Prostate gland (tissue), 2 donors: ENCODE data around the gene A3GALT2. TPM values are rescaled to one million over a fixed set of nuclear protein-coding genes. Genes with fewer than 3 reads are reported as not detected.

ENCODE experiments used
- DNase-seq: peaks from one replicate; pipeline ENCODE4 v3.0.0-alpha.2; 2019; ENCODE audit warnings: low spot score
- H3K27ac ChIP-seq, 2 donors: fragments of 200-600 bp; sonication (generic); 2 replicates each; pipeline ENCODE4 v1.5.1; 2017 to 2019
- H3K27me3 ChIP-seq: fragments of 200-600 bp; sonication (generic); replicated peaks from 2 replicates; pipeline ENCODE4 v1.5.1; 2019; ENCODE audit not compliant: insufficient read depth
- H3K36me3 ChIP-seq, 2 donors: fragments of 200-600 bp; sonication (generic); 1 replicate in 1 of 2; 2 replicates in 1 of 2; pipeline versions ENCODE4 v1.5.1 to v1.8.1; 2017 to 2019
- H3K4me1 ChIP-seq: fragments of 200-600 bp; sonication (generic); replicated peaks from 2 replicates; pipeline ENCODE4 v1.5.1; 2019
- H3K4me3 ChIP-seq, 2 donors: fragments of 200-600 bp; sonication (generic); 2 replicates each; pipeline ENCODE4 v1.5.1; 2017 to 2019
- H3K9me3 ChIP-seq: fragments of 200-600 bp; sonication (generic); 2 replicates; pipeline ENCODE4 v1.5.1; 2017
- CTCF ChIP-seq, 4 experiments: fragments of 200-600 bp in 2 of 4; fragments of 450-650 bp in 2 of 4; sonication (generic) in 2 of 4; IDR thresholded peaks; 1 replicate in 3 of 4; 2 replicates in 1 of 4; pipeline ENCODE4 v1.5.1; 2016 to 2019; ENCODE audit warnings: antibody characterized with exemption in 4 of 4, mild to moderate bottlenecking in 2 of 4, moderate library complexity in 2 of 4
- POLR2A ChIP-seq: fragments of 450-650 bp; IDR thresholded peaks from one replicate; pipeline ENCODE4 v1.6.1; 2016; ENCODE audit warnings: antibody characterized with exemption, mild to moderate bottlenecking
- POLR2AphosphoS5 ChIP-seq: sonication (generic); formaldehyde crosslinking; IDR thresholded peaks from one replicate; pipeline ENCODE4 v1.6.1; 2017; ENCODE audit warnings: antibody characterized with exemption
- WGBS: methylation state at CpG from one replicate; pipeline ENCODE4 v1.1.5; 2018; 5-methylcytosine and 5-hydroxymethylcytosine counted together
- intact Hi-C: fragments of 100-400 bp; cut with DNase I; formaldehyde crosslinking; loops from one replicate; pipeline ENCODE4 v1.14.2; 2022
- total RNA-seq, 2 donors: library from RNA; depleted of rRNA; stranded (reverse); fragments of >200 nt; gene quantifications; one replicate each; pipeline ENCODE4 v1.1.0, GENCODE V29; 2016

Gene A3GALT2
- total RNA-seq, 2 donors from 2014 or later = 0.46 TPM; not detected in 1

GRCh38 chr1:33351281-33351660 is 30.4 kb upstream of the A3GALT2 start:
- Histone ChIP-seq H3K36me3 (no peaks in the 10 kb centered on the region), H3K27ac (no peak overlapping the region), H3K27me3 (no peaks in the 10 kb centered on the region), H3K9me3 (no peaks in the 10 kb centered on the region), H3K4me1 (peaks cover 9% of the 10 kb centered on the region), H3K4me3 (no peak overlapping the region)
- intact Hi-C loops = no loop called here
- no peak for DNase-seq
- TF ChIP-seq POLR2A (no peak), POLR2AphosphoS5 (no peak), CTCF (IDR thresholded peaks at IDR 0.05) (no peak)
- WGBS = 78% methylated on average over 6 of the region's 6 CpGs

GRCh38 chr1:33350611-33351280 is 29.8 kb upstream of the A3GALT2 start:
- WGBS = 39% methylated on average over 6 of the region's 6 CpGs
- intact Hi-C loops = no loop called here

GRCh38 chr1:33349778-33350610 is 29.1 kb upstream of the A3GALT2 start:
- Histone ChIP-seq H3K27me3 (no peaks in the 10 kb centered on the region), H3K4me3 (peak overlapping the region; percentile 91 to 96), H3K9me3 (no peaks in the 10 kb centered on the region), H3K4me1 (peaks cover 9% of the 10 kb centered on the region), H3K36me3 (no peaks in the 10 kb centered on the region), H3K27ac (peak overlapping the region; percentile 88 to 97)
- DNase-seq = peak; percentile 83
- under 1% methylated on average over 58 of the region's 104 CpGs for WGBS
- intact Hi-C loops = no loop called here
- peak; percentile 38 for TF ChIP-seq POLR2AphosphoS5
- TF ChIP-seq POLR2A = peak; percentile 80
- TF ChIP-seq CTCF (IDR thresholded peaks at IDR 0.05) = no peak

More at GRCh38 chr1:33350611-33351280, 29.8 kb upstream of the A3GALT2 start:
- DNase-seq = no peak
- TF ChIP-seq POLR2A = no peak
- TF ChIP-seq CTCF (IDR thresholded peaks at IDR 0.05) = no peak
- TF ChIP-seq POLR2AphosphoS5 = no peak
- Histone ChIP-seq H3K27ac (peak overlapping the region; percentile 81 to 88), H3K9me3 (no peaks in the 10 kb centered on the region), H3K27me3 (no peaks in the 10 kb centered on the region), H3K4me3 (peak overlapping the region; percentile 56 to 96), H3K4me1 (peaks cover 9% of the 10 kb centered on the region), H3K36me3 (no peaks in the 10 kb centered on the region)

- Histone ChIP-seq H3K4me3 (peak overlapping the region; percentile 91 to 96), H3K4me1 (peaks cover 9% of the 10 kb centered on the region)
- peak; percentile 38 for DNase-seq
Observed at GRCh38 chr1:33349081-33349759, 28.3 kb upstream of the A3GALT2 start.

GRCh38 chr1:33348676-33349080 is 27.8 kb upstream of the A3GALT2 start:
- TF ChIP-seq POLR2AphosphoS5 (peak; percentile 27), CTCF (IDR thresholded peaks at IDR 0.05) (no peak)
- Histone ChIP-seq H3K4me1 (peaks cover 9% of the 10 kb centered on the region), H3K4me3 (peak overlapping the region; percentile 91 to 96), H3K36me3 (no peaks in the 10 kb centered on the region), H3K27ac (peak overlapping the region; percentile 95 to 97), H3K27me3 (no peaks in the 10 kb centered on the region), H3K9me3 (no peaks in the 10 kb centered on the region)
- intact Hi-C loops = no loop called here
- no peak for DNase-seq
- 2% methylated on average over 11 of the region's 11 CpGs for WGBS

More at GRCh38 chr1:33349081-33349759, 28.3 kb upstream of the A3GALT2 start:
- TF ChIP-seq POLR2AphosphoS5 = no peak
- TF ChIP-seq POLR2A = peak; percentile 28
- 0% methylated on average over 33 of the region's 78 CpGs for WGBS
- Histone ChIP-seq H3K36me3 (no peaks in the 10 kb centered on the region), H3K27me3 (no peaks in the 10 kb centered on the region), H3K27ac (peak overlapping the region; percentile 95 to 97), H3K9me3 (no peaks in the 10 kb centered on the region)
- intact Hi-C loops = no loop called here
